Stimulated activated CD4-positive, alpha-beta T cell treated with anti-CD3 and anti-CD28 coated beads, Interleukin-12 subunit alpha, Interleukin-12 subunit beta, amount 100 ng/mL, for 4 hours (primary cell): Measurements from ENCODE around the gene PRX.
"Not testable (repeated sequence)": the region's sequence is repeated elsewhere in the genome, so short reads cannot be mapped to it uniquely, and the experiment has no call there.

Experiments
- DNase-seq: peaks from one replicate; pipeline ENCODE4 v3.0.0-alpha.2; 2020

Gene PRX

DNA sequence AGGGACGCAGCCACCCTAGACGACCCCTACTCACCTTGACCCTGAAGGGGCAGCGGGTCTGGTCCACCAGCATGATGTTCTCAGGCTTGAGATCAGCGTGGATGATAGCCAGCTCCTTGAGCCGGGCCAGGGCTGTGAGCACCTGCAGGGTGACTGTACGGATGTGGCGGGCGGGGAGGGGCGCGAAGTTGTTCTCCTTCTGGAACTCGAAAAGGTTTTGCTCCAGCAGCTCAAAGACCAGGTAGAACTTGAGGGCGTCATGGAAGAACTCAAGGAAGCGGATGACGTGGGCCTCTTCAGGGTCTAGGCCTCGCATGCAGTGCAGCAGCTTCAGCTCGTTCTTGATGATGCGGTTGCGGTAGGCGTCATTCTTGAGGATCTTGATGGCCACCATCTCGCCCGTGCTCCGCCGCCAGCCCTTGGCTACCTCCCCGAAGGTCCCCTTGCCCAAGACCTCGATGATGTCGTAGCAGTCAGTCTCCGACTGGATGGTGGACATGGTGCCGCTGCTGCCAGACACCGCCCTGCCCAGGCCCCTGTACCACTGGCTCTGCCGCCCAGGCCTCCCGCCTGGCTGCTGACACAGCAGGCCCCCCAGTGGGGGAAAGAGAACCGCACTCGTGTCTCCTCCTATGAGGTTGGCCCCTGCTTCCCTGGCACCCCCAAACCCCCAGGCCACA, 23.6 kb downstream of the PRX start:
- DNase-seq, result no peak

DNA sequence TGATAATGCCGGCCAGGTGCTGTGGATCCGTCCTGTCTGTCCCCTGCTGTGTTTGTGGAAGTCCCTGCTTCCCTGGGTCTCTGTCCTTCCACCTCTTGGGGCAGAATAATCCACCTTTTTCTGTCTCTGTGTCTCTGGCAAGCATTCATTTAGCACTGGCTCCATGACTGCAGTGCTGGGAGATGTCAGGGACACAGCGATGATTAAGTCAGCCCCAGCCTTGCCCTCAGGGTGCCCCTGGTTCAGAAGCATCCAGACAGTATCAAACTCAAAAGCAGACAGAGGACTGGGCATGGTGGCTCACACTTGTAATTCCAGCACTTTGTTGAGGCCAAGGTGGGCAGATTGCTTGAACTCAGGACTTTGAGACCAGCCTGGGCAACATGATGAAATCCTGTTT, 24.7 kb downstream of the PRX start:
- no peak for DNase-seq

- no peak for DNase-seq
Measured at GRCh38 chr19:40387155-40387554, 26.0 kb downstream of the PRX start.

DNA sequence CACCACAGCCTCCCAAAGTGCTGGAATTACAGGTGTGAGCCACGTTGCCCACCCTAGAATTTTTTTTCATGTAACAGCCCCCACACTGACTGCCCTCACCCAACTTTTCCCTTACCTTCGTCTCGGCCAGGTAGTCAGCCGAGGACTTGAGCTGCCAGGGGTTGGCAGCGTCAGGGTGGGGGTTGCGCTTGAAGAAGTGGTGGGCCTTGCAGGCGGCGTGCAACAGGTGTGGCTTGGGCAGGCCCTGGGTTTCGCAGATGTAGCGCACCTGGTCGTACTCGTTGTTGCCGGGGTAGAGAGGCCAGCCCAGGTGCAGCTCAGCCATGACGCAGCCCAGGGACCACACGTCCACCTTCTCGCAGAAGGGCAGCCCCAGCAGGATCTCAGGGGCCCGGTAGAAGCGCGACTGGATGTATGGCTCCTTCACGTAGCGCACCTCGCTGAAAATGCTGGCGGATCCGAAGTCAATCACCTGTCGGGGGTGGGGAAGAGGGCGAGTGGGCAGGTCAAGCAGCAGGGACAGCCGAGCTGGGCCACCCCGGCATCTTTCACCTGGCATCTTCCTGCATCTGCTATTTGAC, 29.4 kb downstream of the PRX start:
- no peak for DNase-seq

DNA sequence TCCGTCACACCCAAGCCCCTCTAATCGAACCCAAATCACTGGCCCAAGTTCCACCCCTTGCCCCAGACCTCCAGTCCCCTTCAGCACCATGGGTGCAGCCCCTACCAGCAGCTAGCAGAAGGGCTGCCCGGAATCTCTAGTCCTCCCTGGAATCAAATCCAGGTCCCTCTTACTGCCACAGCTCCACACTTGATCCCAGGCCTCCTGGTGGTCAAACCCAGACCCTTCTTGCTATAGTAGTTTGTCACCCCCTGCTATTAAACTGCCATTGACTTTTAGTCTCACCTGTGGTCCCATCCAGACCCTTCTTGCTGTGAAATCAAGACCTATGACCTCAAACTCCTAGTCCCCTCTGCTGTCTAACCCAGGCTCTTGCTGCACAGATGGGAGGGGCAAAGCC, 31.9 kb downstream of the PRX start:
- no peak for DNase-seq

DNA sequence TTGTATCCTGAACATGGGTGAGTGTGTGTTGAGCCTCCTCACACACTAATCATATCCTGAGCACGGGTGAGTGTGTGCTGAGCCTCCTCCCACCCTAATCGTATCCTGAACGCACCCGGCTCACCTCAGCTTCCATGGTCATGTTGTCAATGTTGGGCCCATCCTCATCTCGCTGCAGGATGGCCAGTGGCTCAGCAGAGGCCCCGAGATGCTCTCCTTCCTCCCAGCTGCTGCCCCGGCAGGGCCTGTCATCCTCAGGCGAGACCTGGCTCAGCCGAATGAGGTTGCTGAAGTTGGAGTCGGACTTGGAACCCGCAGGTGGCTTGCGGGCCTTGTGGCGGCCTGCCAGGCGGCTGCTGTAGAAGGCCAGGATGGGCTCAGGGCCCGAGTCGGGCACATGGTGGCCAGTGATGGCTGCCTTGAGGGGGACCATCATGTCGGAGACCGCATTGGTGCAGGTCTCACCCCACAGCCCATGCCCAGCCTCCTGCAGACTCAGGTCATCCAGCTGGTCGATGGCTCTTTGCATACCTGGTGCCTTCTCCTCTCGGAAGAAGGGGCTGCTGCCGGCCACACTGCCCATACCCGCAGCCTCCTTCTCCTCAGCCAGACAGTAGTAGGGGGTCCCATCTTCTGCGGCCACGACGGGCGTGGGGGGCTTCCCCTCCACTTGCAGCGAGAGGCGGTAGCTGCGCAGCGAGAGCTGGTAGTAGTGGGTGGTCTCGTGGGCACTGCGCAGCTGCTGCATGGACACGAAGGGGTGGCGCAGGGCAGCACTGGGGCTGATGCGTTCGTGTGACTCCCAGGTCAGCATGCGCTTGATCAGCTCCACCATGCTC, 32.8 kb downstream of the PRX start:
- no peak for DNase-seq

DNA sequence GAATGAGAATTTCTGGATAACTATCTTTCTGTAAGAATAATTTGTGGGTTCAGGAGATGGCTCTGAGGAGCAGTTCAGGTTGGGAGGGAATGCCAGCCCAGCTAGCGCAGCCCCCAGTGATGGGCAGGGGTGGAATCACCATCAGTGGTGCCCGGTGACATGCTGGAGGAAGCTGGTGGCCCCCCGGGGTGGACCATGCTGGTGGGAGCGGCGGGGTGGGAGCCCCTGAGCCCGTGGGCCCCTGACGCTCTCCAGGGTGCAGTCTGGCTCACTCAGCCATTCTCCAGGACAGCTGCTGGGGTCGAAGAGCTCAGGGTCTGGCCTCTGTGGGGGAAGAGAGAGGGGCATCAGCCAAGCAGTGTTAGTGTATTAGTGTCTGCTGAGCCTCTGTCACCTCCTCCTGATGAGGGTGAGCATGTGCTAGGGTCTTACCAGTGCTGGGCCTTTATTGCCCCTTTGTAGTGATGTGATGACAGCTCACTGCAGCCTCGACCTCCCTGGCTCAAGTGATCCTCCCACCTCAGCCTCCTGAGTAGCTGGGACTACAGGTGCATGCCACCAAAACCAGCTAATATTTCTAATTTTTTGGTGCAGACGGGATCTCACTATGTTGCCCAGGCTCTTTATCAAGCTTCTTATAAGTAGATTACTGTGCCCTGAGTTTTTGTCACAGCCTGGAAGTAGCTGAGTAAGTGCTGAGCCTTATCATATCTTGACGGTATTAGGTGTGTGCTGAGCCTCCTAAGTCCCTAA, 33.6 kb downstream of the PRX start:
- DNase-seq, result no peak

GRCh38 chr19:40378509-40378908, 34.7 kb downstream of the PRX start:
- DNase-seq, result no peak

- DNase-seq, result no peak
Measured at GRCh38 chr19:40377876-40378385, 35.2 kb downstream of the PRX start.

DNA sequence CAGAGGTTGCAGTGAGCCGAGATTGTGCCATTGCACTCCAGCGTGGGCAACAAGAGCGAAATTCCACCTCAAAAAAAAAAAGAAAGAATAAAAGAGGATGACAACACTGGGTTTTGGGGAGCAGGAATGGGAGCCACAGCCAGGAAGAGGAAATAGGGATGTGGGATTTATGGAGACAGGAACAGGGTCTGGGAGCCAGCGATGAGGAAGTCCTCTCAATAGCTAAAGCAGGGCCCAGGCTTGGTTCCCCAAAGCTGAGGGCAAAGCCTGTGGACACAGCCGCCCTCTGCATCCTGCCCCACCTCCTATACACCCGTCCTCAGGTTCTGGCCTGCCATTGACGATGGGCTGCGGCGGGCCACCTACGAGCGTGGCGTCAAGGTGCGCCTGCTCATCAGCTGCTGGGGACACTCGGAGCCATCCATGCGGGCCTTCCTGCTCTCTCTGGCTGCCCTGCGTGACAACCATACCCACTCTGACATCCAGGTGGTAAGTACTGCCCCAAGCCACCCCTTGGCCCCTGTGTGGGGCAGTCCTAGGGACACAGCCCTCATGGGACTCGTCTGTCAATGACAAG, 36.8 kb downstream of the PRX start:
- no peak for DNase-seq

DNA sequence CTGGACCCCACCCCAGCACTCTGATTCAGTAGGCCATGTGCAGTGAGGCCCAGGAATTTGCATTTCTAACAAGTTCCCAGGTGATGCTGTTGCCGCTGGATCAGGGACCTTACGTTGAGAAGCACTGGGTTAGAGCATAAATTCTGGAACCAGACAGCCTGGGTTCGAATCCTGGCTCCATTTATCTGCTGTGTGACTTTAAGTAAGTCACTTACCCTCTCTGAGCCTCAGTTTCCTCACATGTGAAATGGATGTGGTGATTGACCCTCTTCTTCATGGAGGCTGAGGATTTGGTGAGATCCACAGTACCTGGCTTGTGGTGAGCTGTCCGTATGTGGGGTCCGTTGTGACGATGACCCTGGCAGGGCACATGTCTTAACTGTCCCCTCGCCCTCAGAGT, 39.1 kb downstream of the PRX start:
- DNase-seq, result no peak

GRCh38 chr19:40371802-40372122, 41.4 kb downstream of the PRX start:
- DNase-seq, result no peak

DNA sequence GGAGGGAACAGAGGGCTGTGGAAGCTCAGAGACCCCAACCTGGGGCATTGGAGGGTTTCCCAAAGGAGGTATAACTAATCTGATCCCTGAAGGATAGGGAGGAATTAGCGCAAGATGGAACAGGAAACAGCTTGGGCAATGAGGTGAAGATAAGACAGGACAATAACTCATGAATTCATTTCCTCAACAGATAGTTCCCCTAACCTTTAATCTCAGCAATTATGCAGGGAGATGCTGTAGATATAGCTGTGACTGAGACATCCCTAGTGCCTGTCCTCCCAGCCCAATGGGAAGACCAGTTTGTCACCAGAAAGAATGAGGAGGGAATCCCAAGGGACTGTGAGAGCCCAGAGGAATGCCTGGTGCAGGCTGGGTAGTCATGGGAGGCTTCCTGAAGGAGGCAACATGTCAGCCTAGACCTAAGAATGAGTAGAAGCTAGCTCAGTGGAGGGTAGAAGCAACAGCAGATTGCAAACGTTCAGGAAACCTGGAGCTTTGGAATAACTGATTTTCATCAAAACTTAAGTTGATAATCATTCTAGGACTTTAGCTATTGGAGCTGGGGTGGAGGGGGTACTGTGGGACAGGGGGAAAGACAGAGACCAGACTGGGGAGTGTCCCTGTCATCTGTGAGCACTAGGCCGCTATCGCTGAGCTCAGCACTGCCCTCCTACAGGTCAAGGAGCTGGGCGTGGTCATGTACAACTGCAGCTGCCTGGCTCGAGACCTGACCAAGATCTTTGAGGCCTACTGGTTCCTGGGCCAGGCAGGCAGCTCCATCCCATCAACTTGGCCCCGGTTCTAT, 42.0 kb downstream of the PRX start:
- DNase-seq, result no peak

DNA sequence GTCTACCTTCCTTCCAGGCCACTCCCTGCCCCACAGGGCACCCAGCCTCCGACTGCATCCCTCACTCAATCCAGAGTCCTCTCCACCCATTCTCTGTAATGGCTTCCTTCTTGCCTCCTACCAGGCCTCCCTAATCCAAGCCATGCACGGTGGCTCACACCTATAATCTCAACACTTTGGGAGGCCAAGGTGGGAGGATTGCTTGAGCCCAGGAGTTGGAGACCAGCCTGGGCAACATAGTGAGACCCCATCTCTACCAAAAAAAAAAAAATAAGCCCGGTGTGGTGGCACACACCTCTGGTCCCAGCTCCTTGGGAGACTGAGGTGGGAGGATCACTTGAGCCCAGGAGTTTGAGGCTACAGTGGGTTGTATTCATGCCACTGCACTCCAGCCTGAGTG, 42.9 kb downstream of the PRX start:
- DNase-seq, result not testable (repeated sequence)

DNA sequence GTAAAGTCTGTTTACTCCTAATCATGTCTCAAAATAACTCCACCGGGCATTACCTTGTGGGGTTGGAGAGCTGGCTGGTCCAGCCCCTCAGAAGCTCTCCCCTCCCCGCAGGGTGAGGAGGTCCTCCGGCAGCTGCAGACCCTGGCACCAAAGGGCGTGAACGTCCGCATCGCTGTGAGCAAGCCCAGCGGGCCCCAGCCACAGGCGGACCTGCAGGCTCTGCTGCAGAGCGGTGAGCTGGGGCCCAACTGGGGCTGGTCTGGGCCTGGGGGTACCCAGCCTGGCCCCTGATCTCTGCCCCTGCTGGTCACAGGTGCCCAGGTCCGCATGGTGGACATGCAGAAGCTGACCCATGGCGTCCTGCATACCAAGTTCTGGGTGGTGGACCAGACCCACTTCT, 43.4 kb downstream of the PRX start:
- no peak for DNase-seq

DNA sequence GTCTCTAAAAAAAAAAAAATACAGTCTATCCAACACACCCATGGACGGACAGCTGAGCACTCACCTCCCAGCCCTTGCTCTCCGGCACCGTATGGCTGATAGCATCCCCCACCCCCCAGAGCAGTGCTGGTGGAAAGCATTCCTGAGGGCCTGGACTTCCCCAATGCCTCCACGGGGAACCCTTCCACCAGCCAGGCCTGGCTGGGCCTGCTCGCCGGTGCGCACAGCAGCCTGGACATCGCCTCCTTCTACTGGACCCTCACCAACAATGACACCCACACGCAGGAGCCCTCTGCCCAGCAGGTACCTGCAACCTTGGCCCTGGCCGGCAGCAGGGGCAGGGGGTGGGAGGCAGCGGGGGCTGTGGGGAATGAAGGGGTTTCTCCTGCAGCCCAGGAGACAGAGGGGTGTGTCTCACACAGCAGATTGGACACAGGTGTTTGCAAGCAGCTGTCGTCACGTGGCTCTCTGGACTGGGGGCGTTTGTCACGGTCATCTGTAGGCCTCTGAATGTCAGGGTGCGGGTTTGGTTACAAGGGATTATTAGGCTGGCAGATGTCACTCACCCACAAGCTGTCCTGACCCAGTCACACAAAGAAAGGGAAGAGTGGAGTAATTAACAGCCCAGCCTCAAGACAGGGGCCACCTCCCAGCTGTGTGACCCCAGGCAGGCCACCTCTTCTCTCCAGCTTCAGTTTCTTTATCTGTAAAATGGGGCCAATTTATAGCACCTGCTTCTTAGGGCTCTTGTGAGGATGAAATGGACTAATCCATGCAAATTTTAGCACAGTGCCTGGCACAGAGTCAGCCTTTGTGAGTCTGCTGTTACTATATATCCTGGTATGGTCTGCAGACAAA, 45.4 kb downstream of the PRX start:
- no peak for DNase-seq

GRCh38 chr19:40366697-40367561, 46.2 kb downstream of the PRX start:
- no peak for DNase-seq

DNA sequence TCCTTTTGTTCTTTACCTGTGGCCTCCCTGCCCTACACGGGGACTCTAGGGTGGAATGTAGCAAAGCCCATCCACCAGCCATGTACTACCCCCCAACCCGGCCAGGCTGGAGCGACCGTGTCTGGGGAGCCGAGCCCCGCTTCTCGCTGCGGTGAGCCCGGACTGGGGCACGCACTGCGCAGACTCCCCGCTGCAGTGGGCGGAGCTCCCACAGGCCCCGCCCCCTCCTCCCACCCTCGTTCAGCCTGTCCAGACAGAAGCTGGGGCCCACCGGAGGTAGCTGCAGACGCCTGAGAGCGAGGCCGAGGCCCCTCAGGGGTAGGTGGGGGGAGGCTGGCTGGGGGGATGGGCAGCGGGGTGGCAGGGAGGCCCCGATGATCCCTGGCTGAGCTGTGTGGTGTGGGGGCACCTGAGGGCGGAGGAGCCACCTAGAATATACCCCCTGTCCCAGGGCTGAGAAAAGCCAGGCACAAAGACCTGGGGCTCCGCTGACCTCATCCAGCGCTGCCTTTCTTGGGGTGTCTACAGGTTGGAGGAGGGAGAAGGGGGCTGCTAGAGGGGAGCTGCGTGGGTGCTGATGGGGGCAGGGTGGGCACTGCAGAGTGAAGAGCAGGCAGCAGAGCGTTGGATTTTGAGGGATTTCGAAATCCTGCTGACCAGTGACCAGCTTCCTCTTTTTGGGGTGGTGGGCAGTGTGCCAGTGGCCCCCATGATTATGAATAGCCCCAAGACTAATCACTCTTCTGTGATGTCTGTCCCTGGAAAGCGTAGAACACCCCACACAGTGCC, 47.4 kb downstream of the PRX start:
- peak; percentile 57 for DNase-seq

- no peak for DNase-seq
Measured at GRCh38 chr19:40365010-40365409, 48.2 kb downstream of the PRX start.
